Measurements from ENCODE around the gene STON1. TPM values are rescaled to one million over a fixed set of nuclear protein-coding genes. Genes with fewer than 3 reads are reported as not detected.

STON1 gene
- total RNA-seq, 1 donor from 2014 or later, result 1.8 TPM

DNA sequence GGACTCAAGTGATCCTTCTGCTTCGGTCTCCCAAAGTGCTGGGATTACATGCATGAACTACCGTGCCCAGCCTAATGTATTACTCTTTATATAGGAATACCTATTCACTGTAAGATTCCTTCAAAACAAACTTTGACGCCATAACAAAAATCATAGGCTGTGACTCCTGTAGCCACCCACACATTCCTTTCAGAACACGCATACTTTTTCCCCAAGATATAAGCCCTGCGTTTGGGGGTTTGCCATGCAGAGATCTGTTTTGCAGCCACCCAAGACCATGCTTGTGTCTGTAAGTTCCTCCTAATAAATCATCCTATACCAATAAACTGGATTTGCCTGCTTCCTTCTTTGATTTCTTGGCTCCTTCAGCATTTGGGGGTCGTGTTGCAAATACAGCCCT, 46.0 kb upstream of the STON1 start:
- Mint-ChIP-seq H3K9me3 (no peaks in the 10 kb centered on the region), H3K4me3 (no peak overlapping the region), H3K36me3 (ENCODE audit: low read depth) (peaks cover 74% of the 10 kb centered on the region), H3K27me3 (no peaks in the 10 kb centered on the region), H3K27ac (no peak overlapping the region), H3K4me1 (no peaks in the 10 kb centered on the region)
- ChIA-PET CTCF (no interaction called here), POLR2A (no interaction called here)
- intact Hi-C loops (cut with micrococcal nuclease), result no loop called here
- ATAC-seq (ENCODE audit: low read depth) (no peak), DNase-seq (no peak)
- TF ChIP-seq, protein P1, sequence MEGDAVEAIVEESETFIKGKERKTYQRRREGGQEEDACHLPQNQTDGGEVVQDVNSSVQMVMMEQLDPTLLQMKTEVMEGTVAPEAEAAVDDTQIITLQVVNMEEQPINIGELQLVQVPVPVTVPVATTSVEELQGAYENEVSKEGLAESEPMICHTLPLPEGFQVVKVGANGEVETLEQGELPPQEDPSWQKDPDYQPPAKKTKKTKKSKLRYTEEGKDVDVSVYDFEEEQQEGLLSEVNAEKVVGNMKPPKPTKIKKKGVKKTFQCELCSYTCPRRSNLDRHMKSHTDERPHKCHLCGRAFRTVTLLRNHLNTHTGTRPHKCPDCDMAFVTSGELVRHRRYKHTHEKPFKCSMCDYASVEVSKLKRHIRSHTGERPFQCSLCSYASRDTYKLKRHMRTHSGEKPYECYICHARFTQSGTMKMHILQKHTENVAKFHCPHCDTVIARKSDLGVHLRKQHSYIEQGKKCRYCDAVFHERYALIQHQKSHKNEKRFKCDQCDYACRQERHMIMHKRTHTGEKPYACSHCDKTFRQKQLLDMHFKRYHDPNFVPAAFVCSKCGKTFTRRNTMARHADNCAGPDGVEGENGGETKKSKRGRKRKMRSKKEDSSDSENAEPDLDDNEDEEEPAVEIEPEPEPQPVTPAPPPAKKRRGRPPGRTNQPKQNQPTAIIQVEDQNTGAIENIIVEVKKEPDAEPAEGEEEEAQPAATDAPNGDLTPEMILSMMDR (IDR thresholded peaks at IDR 0.05), result no peak

- intact Hi-C loops (cut with micrococcal nuclease), result no loop called here
- no peak overlapping the region for H3K4me3 Mint-ChIP-seq
- CTCF ChIA-PET, result no interaction called here
- no peak for ATAC-seq (ENCODE audit: low read depth)
- no peak for DNase-seq
- H3K4me1 Mint-ChIP-seq, result no peaks in the 10 kb centered on the region
- POLR2A ChIA-PET, result no interaction called here
- peaks cover 64% of the 10 kb centered on the region for H3K36me3 Mint-ChIP-seq (ENCODE audit: low read depth)
- no peaks in the 10 kb centered on the region for H3K27me3 Mint-ChIP-seq
- H3K27ac Mint-ChIP-seq, result no peak overlapping the region
- H3K9me3 Mint-ChIP-seq, result no peaks in the 10 kb centered on the region
- TF ChIP-seq, protein P1 (IDR thresholded peaks at IDR 0.05), result no peak
Observed at GRCh38 chr2:48488545-48488944, 41.4 kb upstream of the STON1 start.

- DNase-seq (no peak), ATAC-seq (ENCODE audit: low read depth) (no peak)
- ChIA-PET POLR2A (no interaction called here), CTCF (no interaction called here)
- H3K4me1 Mint-ChIP-seq, result no peaks in the 10 kb centered on the region
- no peak overlapping the region for H3K4me3 Mint-ChIP-seq
- no peaks in the 10 kb centered on the region for H3K27me3 Mint-ChIP-seq
- no peak overlapping the region for H3K27ac Mint-ChIP-seq
- no peaks in the 10 kb centered on the region for H3K9me3 Mint-ChIP-seq
- TF ChIP-seq, protein P1 (IDR thresholded peaks at IDR 0.05), result no peak
- intact Hi-C loops (cut with micrococcal nuclease), result no loop called here
- peaks cover 75% of the 10 kb centered on the region for H3K36me3 Mint-ChIP-seq (ENCODE audit: low read depth)
Observed at GRCh38 chr2:48496849-48497248, 33.1 kb upstream of the STON1 start.

DNA sequence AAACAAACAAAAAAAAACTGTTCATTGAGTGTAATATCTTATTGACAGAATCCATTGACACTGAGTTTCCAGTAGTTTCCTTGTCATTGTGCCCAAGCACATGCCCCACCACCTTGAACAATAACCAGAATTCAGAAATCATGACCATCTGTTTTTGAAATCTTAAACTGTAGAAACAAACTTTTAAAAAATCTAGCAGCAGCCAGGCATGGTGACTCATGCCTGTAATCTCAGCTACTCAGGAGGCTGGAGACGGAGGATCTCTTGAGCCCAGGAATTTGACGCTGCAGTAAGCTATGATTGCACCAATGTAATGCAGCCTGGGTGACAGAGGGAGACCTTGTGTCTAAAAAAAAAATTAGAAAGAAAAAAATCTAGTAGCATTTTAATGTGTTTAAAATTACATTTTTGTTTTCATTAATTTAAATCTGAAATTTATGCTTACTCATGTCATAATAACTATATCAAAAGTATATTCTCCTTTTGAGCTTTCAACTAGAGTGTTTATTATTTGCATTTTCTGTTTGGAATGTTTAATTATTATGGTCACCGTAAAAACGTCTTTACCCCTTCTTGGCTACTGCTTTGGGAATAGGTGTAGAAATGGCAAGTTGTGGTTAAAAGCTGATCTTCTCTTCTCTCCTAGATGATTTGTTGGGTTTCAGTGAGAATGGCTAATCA, 25.2 kb upstream of the STON1 start:
- ChIA-PET POLR2A (no interaction called here), CTCF (interaction anchor here (0.6 kb wide), 1 partner anchor 396 kb away, joined by 3 read pairs; no protein-coding TSS in a partner anchor)
- DNase-seq (no peak), ATAC-seq (ENCODE audit: low read depth) (no peak)
- TF ChIP-seq, protein P1 (IDR thresholded peaks at IDR 0.05), result no peak
- intact Hi-C loops (cut with micrococcal nuclease), result no loop called here
- H3K9me3 Mint-ChIP-seq, result no peaks in the 10 kb centered on the region
- H3K4me1 Mint-ChIP-seq, result peaks cover 3% of the 10 kb centered on the region
- no peak overlapping the region for H3K4me3 Mint-ChIP-seq
- H3K36me3 Mint-ChIP-seq (ENCODE audit: low read depth), result peaks cover 65% of the 10 kb centered on the region
- no peaks in the 10 kb centered on the region for H3K27me3 Mint-ChIP-seq
- H3K27ac Mint-ChIP-seq, result no peak overlapping the region

GRCh38 chr2:48507111-48507510, 22.8 kb upstream of the STON1 start:
- DNase-seq (no peak), ATAC-seq (ENCODE audit: low read depth) (no peak)
- POLR2A ChIA-PET, result interaction anchor here (0.7 kb wide), 1 partner anchor 77 kb away, joined by 4 read pairs; no protein-coding TSS in a partner anchor
- TF ChIP-seq, protein P1 (IDR thresholded peaks at IDR 0.05), result no peak
- intact Hi-C loops (cut with micrococcal nuclease), result no loop called here
- Mint-ChIP-seq H3K4me3 (no peak overlapping the region), H3K4me1 (peaks cover 3% of the 10 kb centered on the region), H3K36me3 (ENCODE audit: low read depth) (peaks cover 63% of the 10 kb centered on the region), H3K9me3 (no peaks in the 10 kb centered on the region), H3K27me3 (no peaks in the 10 kb centered on the region), H3K27ac (no peak overlapping the region)
- CTCF ChIA-PET, result no interaction called here

Data from activated B cell treated with CpG ODN at 0.5 μM for 24 hours (primary cell).